NCI-H1417 treated with DMSO at 0.1 percent for 48 hours (cell line): ENCODE measurements around the gene PDSS2.

Source experiments
- DNase-seq: peaks from one replicate; lab custom pipeline; 2025; lab: John Stamatoyannopoulos, UW

PDSS2 gene

DNA sequence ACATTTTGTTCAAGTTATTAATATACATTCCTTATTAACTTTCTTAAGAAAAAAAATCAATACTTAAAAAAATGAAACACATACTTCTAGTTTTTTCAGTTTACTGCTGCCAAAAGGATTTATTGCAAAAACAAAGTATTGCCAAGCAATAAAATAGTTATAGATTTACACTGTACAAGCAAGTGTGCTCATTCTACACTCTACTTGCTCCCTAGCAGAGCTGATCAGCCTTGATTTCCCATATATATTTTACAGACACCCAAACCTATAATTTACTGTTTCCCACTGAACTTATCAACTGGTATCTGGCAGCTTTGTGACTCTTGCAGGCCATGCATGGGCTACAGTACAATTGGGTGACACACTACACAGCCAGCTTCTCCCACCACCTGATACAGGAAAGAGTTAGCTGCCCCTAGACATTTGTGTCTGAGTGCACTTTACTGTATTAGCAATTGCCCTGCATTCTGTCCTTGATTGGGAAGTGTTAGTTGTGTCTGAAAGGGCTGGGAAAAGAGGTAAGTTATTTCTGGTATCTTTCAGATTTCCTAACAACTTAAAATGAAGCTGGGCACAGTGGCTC is 188.1 kb downstream of the PDSS2 start:
- no peak for DNase-seq

GRCh38 chr6:107267634-107268033 is 191.7 kb downstream of the PDSS2 start:
- DNase-seq: no peak

DNA sequence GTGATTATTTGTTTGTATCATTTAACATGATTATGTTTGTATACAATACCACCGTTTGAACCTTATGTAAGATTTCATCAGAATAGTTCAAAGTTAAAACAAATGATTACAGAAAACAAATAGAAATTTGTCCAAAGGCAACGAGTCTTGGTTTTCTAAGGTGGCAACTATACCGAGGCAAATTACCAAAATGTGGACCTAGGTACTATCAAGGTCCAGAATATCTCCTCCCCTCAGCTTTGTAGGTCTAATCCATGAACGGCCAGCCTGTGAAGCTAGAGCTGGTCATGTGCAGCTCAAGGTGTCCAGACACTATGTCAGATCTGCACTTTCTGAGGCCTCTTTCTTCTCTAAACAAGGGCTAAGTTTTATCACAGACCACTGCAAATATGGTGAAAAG is 192.4 kb downstream of the PDSS2 start:
- no peak for DNase-seq

DNA sequence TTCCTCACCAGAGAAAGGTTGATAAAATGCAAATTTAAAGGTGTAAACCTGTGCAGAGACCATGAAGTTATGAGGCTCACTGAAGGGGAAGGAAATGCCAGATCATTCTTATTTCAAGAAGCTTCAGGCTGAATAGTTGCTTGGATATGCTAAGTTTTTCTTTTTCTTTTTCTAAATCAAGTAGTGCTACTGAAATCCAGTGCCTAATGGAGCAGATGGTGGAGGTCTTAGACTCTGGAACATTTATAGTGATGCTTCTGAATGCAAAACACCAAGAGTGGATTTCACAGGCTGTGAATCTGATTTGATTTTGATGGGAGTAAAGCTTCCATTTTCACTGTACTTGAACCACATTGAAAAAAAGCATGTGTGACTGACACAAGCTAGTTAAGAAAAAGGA is 192.8 kb downstream of the PDSS2 start:
- DNase-seq: no peak

GRCh38 chr6:107264357-107264840 is 195.0 kb downstream of the PDSS2 start:
- peak; percentile 91 for DNase-seq

- DNase-seq: no peak
These were observed 199.4 kb downstream of the PDSS2 start for GRCh38 chr6:107259951-107260350.

DNA sequence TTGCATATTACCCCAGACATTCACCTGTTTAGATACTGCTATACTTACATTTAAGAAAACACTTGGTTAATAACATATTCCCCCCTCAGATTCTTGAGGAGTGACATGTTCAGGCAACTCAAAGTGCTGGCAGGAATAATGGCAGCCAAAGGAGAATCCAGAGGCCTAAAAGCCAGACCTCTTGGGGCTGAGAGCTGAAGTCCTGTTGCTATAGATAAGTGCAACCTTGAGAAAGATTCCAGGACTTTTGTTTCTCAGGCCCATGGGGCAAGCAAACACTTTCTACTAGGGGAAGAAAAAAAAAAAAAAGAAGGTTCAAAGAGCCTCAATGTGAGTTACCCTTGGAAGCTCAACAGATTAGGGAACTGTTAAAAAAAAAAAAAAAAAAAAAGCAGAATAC is 211.2 kb downstream of the PDSS2 start:
- DNase-seq: no peak

GRCh38 chr6:107246972-107247615 is 212.3 kb downstream of the PDSS2 start:
- DNase-seq: no peak

DNA sequence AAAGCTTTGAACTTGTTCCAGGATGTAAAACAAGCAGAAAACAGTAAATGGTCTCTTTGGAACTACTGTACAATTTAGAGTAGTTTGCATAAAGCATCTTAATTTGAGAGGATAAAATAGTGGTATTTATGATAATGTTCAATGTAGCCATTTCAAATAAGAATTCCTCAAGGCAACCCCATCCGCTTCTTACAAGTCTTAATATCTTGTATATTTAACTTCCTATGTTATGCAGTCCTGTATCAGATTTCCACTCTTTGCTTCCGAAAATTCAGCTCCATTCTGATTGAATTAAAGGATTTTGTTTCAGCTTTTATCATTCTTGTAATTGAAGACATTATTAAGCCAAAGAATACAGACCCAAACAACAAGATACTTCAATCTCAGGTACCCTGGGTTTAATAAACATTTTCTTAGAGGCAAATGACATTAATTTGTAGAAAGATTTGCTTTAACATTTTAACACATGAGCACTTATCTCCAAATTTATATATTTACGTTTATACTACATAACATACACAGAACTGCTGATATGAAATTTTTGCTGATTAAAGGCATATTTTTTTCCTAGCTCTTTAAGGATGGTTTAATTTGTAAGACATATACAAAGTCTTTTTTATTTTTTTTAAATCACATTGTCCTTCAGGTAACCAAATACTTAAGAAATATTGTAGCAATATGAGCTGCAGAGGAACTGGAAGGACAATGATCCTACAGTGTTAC is 213.0 kb downstream of the PDSS2 start:
- DNase-seq: no peak

- DNase-seq: no peak
These were observed 214.5 kb downstream of the PDSS2 start for GRCh38 chr6:107244742-107245480.

DNA sequence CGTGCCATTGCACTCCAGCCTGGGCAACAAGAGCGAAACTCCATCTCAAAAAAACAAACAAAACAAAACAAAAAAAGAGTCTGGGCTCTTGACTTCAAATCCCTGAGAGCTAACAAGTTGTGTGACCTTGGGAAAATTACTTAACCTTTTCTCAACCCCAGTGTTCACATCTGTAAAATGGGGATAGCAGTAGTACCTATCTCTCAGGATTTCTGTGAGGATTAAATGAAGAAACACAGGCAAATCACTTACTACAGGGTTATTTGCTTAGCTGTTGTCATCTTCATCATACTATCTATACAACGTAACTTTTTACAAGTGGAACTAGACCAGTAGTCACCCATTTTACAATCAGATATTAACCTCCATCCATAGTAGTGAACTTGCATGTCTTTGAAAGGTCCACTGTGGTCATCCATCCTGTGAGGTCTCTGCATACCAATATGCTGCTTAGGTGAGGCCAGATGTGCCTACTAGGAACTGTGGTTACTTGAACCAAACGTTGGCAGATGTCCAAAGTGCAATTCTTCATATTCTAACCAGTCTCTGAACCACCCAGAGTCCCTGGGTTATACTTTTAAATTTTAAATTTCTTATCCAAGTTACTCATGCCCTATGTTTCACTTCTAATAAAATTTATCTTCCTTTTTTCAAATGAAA is 215.2 kb downstream of the PDSS2 start:
- no peak for DNase-seq

DNA sequence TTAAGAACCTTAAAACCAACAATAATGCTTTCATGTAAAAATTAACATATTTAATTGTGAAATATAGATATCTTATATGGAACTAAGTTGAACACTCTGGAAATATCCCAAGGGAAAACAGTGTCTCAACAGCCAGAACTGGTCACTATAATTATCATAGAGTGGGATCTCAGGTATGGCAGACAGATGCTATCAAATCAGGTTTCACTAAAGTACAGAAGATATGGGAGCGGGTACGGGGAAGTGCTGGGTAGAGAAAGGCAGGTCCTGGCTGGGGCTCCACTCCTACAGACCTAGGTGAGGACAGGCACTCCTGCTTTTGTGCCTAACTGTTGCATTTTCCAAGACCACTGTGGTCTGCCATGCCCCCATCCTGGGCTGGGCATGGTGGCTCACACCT is 215.9 kb downstream of the PDSS2 start:
- DNase-seq: no peak

DNA sequence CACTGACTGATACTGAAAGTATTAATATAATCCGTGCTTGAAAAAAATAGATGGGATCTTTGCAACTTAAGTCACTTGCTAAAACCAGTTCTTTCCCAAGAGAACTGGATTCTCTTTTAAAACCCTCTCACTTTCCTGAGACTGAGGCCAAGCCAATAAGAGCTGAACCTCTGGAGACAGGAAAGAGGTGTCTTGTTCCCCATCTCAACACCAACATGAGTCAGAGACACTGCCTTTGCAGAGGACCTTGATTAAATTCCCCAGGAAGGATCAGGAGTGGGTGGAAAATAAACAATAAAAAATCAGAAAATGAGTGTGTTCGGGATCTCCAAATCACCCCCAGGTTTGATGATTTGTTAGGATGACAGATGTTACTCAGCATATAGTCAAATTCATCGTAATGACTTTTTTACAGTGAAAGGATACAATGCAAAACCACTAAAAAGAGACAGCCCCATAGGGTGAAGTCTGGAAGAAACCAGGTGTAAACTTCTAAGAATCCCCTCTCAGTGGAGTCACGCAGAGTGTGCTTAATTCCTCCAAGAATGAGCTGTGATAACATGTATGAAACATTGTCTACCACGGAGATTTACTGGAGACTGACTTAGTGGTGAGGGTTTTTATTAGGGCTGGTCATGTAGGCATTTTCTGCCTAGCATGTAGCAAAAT is 221.2 kb downstream of the PDSS2 start:
- DNase-seq: no peak

- DNase-seq: no peak
These were observed 223.9 kb downstream of the PDSS2 start for GRCh38 chr6:107235511-107235910.

GRCh38 chr6:107235007-107235406 is 224.4 kb downstream of the PDSS2 start:
- no peak for DNase-seq

DNA sequence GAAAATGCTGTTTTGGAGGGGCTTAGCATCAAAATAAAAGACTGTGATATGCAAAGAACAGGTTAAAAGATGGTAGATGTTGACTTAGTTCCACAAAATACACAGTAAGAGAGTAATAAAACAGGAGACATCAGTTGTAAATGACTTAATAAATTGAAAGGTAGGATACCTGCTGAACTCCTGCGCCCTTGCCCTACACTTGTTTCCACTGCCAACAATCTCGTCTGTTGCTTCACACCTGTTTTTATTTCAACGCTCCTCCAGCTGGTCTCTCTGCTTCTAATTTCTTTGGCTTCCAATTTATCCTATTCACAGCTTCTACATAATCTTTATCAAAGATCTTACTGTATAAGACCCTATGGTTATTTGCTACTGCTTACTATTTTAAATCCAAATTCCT is 228.1 kb downstream of the PDSS2 start:
- no peak for DNase-seq

- DNase-seq: no peak
These were observed 228.9 kb downstream of the PDSS2 start for GRCh38 chr6:107230448-107230847.

DNA sequence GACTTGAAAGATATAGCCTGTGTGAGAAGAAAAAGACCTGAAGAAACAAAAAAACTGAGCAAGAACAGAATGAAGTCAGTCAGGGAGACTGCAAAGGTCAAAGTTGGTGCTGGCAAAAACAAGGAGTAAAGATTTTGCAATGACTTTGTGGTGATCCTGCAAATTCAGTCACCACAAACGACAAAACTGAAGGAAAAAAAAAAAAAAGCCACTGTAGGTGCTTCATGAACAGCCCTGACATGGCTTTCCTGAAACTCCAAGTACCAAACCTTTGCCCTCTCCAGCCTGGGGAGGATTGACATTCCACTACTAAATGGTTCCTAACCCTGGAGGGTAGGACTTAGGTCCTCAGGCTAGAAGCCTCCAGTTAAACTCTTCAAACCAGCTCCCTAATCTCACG is 229.3 kb downstream of the PDSS2 start:
- DNase-seq: no peak

GRCh38 chr6:107228754-107229153 is 230.6 kb downstream of the PDSS2 start:
- DNase-seq: no peak

DNA sequence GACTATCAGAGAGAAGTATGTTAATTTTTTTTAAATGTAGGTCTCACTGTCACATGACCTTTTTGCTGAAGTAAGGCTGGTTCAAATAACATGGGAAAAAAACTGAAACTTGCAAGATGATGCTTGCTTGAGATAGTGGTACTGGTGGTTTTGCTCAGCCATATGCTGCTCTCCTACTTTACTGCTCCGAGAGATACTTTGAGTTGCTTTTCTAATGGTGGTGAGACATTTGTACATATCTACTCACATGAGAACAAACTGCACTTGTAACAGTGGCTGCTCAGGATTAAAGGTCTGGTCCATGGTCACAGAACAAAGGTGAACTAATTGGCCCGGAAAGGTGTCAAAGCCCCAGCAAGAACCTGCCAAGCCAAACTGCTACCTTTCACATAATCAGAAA is 237.8 kb downstream of the PDSS2 start:
- DNase-seq: no peak

- DNase-seq: no peak
These were observed 239.5 kb downstream of the PDSS2 start for GRCh38 chr6:107219851-107220250.

- no peak for DNase-seq
These were observed 241.2 kb downstream of the PDSS2 start for GRCh38 chr6:107218142-107218541.
